HG02588 (cell line): Measurements from ENCODE around the gene ENOX1.

ENCODE experiments used
- ATAC-seq: cut with Tn5 transposase; IDR thresholded peaks from one replicate; pipeline ENCODE4 v1.9.1; 2021; ENCODE audit warnings: mild to moderate bottlenecking, moderate library complexity; ENCODE audit not compliant: unreplicated experiment

The ENOX1 gene

DNA sequence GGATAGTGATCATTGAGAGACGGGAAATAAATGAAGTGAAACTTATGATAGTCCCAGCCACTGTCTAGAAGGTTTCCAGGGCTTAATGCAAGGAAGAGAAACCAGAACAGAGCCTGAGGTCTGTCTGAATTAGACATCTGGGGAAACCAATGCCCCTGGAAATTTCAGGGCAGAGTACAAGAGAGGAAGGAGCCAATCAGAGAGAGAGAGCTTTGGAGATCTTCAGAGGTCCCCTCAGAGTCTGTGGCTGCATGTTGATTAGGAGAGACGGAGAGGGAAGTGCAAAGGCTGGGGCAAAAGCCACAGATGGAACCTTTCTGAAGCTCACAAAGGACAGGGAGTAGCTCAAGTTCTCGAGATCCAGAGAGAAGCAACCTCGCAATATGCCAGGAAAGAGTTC, 385.4 kb downstream of the ENOX1 start:
- ATAC-seq, result peak; percentile 53

DNA sequence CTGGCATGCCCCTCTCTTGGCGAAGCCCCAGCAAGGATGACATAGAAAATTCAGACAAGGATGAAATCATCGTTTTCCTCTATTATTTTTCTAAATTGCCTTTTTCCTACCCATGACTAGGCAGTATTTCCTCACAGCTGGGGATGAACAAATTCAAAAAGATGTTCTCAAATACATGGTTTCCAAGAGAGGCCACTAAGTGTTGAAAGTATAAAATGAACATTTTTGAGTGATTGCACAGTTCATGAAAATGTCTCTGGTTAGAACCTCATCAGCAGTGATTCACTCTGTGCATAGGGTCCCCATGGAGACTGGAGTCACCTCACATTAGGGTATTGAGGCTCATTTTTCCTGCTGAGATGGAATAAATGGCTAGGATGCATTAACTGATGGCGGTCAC, 389.7 kb downstream of the ENOX1 start:
- no peak for ATAC-seq

DNA sequence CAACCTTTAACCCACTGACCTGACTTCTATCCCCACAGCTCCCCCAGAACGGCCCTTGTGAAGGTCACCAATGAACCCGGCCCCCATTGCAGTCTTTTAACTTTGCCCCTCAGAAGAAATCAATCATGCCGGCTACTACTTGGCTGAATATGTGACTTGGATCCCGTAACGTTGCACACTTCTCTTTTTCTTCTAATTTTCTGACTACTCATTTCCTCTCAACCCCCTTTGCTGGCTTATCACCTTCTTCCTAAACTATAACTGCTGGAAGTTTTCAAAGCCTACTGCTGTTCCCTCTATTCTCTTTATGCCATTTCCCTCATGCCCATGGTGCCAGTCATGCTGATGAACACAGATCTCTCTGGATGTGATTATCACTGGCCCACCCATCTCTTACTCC, 395.7 kb downstream of the ENOX1 start:
- ATAC-seq, result peak; percentile 9

DNA sequence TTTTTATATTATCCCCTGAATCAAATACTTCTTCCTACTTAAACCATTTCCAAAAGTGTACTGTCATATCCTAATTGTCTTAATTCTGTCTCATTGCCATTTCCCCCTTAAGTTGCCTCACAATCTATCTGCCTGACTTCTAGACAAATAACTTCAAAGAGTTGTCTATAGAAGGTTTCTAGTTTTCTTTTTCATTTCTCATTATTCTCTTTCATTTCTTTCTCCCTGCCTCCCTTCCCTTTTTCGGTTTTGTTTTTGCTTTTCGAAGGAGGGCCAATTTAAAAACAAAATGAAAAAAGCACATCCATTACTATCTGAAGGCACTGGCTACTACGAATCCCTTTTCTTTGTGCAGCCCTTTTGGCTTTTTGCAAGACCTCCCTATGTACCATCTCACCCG, 396.2 kb downstream of the ENOX1 start:
- ATAC-seq, result peak; percentile 50

DNA sequence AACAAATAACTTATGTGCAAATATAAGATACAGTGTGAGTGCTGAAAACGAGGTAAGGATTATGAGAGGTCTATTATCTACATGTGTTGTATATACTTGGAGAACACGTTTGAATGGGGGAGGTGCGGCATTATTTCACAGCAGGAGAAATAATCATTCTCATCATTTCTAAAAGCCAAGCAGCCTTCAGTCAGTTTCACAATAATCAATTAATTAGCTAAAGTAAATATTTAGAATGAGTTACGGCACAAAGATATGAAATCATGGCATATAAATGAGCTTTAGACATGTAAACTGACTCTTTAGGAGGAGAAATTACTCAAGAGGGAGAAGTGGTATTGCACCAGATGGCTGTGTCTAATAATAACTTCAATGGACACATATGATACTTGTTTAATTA, 396.8 kb downstream of the ENOX1 start:
- no peak for ATAC-seq

DNA sequence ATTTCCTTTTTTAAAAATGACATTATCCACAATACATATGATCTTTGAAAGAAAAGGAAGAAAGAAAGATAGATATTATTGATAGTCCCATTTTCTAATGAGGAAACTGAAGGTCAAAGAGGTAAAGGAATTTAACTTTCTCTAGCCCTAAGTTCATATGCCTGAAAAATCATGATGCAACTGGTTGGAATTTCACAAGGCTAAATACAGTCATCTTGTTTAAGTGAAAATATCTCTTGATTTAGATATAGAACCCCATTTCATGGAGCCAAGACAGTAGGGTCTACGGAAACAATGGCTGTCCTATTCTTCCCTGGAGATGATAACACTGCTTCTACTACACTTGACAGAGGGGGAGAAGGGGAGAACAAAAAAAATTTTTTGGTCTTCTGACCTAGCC, 397.2 kb downstream of the ENOX1 start:
- no peak for ATAC-seq

DNA sequence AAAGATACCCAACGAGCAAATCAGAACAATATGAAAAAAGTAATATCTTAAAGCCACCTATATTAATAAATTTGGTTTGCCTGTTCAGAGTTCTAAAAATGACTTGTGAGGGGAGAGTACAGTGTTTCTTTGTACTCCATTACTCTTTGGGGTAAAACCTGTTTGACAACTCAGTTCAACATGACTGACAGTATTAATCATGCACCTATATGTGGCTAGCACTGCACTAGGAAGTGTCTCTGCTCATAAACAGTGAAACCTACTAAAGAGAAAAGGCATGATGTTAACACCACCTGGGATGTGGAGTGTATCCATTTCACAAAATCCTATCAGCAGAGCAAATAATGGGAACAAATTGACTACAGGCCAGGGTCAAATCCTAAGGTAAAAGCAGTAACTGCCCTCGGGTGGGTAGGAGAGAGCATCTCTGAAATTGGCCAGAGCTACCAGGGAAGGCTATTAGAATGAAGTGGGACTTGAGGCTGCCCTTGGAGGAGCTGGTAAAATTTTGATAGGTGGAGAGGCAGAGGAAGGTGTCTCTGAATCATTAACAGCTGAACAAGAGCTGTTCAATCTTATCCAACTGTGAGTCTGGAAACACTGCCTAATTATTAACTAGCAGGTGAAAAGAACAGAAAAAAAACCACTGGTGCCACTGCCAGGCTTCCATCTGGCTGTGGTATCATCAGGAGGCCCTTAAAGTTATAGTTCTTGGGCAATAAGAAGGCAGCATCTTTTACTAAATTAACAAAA, 398.3 kb downstream of the ENOX1 start:
- peak; percentile 44 for ATAC-seq

DNA sequence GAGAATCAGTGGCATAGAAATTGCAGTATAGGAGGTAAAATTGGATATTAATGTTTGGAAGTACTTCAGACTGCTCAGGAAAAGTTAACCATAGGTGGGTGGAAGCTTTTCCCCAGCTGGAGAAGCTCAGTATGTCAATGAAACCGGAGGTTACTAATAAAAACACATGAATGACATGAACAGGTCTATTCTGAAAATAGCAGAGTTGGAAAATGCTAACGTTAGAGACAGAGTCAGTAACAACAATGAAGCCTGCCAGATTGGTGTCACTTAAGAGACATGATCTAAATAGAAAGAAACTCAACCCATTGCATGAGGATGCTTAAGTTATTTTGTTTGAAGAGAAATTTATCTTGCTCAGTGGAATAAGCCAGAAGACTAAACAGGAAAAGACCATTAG, 398.9 kb downstream of the ENOX1 start:
- no peak for ATAC-seq

DNA sequence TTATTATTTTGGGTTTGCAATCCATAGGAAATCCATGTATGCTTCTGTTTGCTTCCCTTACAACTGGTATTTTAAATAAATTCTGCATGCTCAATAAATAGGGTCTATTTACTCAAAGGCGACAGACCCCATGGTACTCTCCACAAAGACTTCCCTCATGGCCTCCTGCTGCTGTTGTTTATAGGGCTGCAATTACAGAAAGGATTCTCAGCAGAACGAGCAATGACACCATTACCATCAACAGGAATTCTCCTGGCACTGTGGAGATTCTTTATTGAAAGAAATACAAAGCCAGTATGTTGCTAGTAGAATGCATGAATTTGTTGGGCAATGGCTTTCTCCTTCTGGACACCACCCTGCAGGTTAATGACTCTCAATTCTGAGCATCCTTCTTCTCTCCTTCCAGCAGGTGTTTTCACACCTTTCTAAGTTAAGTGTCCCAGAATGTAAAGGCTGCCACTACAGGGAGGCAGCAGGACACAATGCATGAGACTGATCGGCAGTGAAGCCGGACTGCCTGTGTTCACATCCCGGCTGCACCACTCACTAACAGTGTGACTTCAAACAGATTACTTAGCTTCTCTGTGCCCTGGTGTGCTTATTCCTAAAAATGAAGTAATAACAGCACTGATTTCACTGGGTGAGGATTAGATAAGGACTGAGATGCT, 403.1 kb downstream of the ENOX1 start:
- ATAC-seq, result no peak

DNA sequence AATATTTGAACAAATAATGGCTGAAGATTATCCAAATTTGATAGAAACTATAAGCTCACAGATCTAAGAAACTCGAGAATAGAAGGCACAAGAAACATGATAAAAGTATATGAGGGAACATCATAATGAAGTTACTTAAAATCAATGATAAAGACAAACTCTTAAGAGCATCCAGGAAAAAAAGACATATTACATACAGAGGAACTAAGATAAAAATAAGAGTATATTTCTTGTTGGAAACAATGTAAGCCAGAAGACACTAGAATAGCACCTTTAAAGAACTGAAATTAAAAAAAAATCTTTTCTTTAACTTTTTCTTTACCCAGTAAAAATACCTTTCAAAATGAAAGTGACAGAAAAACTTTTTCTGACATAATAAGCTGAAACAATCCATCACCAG, 407.0 kb downstream of the ENOX1 start:
- no peak for ATAC-seq

DNA sequence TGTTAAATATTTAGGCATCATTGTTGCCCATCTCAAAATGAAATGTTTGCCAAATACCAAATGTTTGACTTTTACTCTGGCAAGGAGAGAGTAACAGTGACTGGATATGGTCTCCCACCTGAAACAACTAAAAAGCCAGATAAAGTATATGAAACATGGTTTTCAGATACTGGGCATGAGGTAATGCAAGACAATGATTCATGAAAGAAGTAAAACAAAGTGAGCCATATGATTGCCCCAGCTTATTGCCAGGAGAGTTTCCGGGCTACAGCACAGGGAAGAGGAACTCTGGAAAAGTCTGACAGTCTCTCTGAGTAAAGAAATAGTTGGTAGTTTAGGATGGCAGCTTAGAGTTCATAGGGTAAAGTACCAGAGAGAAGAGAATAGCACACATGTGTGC, 408.8 kb downstream of the ENOX1 start:
- ATAC-seq, result no peak

DNA sequence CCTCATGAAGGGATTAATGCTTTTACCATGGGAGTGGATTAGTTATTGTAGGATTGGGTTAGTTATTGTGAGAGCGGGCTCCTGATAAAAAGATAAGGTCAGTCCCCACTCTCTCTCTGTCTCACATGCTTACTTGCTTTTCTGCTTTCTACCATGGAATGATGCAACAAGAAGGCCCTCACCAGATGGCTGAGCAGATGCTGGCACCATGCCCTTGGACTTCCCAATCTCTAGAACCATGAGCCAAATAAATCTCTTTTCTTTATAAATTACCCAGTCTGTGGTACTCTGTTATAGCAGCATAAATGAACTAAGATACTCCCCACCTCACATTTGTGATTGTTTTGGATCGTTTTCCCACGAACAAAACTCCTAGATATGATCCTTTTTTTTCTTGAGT, 409.6 kb downstream of the ENOX1 start:
- ATAC-seq, result no peak

DNA sequence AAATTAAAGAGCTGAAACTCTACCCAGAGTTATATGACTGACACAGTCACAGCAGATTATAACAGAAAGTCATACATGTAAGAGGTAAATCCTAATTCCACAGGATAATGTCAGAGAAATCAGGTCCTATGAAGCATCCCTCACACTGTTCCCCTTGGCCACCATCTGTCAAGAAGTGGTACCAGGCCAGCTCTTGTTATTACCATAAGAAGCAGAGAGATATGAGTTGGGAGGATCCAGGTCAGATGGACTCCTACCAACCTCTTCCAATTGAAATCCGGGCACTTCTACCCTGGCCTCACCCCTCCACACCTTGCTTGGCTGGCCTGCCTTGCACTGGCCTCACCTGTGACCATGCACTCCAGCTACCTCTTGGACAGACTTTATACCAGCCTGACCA, 410.2 kb downstream of the ENOX1 start:
- no peak for ATAC-seq

DNA sequence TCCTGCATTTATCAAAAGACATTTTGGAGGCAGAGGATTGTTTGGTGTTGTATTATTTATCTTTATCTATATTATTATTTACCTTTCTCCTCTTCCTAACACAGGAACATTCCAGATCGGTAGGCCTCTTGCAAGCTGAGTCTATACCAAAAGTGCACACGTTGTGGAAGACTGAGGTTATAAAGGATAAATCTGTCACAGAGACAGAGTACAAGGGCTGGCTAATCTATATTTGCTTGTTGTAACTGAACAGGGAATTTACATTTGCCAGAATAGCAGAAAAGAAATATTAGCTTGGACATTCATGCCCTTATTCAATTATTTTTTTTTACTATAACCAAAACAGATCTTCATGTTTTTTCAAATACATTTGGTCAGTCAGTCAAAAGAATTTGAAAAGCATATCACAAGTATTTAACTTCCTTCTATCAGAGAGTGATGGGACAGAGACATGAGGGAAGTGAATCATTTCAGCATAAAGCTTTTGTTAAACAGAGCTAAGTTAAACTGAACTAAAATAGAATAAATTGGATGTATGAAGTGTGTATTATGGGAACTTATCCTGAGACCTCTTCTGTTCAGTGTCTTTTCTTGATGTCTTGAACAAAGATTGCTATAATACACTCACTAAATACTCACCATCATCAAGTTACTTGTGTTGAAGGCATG, 410.8 kb downstream of the ENOX1 start:
- no peak for ATAC-seq

DNA sequence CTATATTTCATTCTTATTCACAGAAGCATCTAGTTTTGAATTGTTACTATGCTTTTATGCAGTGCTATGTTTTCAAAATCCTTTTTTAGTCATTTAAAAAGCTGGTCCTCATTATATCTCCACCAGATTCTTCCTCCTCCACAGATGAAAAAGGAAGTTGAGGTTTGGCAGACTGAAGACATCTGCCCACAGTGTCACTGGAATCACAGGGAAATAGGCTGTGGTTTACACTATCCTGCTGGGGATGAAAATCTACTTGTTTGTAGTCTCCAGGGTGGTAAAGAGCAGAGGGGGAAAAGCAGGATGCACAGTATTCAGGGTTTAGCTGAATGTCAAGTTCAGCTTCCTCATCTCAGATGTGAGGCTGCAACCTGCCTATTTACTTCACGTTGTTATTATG, 412.2 kb downstream of the ENOX1 start:
- no peak for ATAC-seq

DNA sequence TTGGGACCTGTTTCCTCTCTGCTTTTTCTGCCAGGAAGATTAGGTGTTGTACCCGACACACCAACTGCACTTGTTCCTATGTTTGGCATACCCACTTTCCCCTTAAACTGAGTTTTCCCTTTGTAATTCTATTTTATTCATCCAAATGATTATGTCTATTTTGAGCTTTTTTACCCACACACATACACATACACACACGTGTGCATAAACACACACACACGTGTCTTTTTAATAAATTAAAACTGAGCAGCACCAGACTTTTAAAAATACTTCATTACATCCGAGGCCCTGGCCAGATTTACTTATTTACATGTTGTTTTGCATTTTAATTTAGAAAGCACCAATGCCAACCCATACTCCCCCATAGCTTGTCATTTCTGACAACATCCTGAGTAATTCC, 413.4 kb downstream of the ENOX1 start:
- no peak for ATAC-seq

DNA sequence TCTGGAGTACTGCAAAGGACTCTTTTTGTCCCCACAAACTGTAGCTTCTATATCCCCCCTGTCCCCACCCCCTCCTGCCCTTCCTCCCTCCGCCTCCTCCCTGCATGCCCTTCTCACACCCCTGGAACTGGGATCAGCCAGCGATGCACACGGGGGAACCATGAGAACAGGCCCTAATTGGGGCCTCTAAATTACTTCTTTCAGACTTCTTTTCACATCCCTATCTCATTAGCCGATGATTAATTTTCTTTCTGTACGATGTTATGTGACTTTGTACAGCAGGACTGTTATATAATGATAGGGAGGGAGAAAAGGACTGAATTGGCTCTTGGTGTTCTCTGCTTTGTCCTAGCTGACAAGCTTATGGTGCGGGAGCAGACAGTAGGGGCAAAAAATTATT, 415.9 kb downstream of the ENOX1 start:
- no peak for ATAC-seq

DNA sequence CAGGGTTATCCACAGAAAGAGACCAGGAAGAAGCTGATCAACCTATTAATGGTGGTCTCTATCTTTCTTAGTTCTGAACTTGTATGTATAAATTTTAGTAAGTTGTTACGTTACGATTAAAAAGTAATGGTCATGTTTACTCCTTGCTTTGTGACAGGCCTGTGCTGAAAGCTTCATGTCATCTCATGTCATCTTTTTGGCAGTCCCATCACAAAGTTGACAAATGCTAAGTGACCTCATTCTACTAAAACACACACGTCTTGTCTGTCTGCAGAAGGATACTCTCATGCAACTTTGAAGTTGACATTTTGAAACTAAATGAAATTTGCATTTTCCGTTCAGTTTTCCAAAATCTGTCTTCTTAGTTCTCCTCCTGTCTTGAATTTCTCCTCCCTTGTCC, 417.5 kb downstream of the ENOX1 start:
- ATAC-seq, result no peak

DNA sequence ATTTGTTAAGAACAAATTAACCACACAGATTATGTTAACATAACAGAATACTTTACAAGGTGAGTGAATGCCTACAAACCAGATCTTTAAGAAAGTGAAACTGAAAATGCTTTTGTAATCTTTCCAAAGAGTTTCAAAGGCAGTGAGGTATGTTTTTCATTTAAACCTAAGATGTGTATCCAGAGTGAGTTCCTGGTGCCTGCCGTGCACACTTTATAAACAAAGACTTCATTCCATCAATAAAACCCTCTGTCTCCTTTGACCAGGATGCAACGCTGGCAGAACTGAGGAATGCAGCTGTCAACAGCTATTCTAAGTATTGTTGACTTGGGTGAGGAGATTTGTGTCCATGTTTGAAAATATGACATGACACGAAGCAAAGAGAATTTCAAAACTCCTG, 418.8 kb downstream of the ENOX1 start:
- ATAC-seq, result no peak

DNA sequence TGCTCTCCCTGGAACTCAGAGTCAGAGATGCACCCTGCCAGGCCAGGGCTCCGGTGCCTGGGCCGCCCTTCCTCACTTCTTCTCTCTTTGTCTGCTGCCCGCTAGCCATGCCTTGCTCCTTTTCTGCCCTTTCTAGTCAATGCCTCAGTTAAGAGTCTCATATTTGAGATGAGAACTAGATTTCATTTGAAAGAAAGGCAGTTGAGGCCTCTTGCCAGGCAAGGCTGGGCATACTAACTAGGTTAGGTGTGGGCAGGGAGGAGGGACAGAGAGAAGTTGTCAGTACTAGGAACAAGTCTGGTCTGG, 421.8 kb downstream of the ENOX1 start:
- no peak for ATAC-seq

DNA sequence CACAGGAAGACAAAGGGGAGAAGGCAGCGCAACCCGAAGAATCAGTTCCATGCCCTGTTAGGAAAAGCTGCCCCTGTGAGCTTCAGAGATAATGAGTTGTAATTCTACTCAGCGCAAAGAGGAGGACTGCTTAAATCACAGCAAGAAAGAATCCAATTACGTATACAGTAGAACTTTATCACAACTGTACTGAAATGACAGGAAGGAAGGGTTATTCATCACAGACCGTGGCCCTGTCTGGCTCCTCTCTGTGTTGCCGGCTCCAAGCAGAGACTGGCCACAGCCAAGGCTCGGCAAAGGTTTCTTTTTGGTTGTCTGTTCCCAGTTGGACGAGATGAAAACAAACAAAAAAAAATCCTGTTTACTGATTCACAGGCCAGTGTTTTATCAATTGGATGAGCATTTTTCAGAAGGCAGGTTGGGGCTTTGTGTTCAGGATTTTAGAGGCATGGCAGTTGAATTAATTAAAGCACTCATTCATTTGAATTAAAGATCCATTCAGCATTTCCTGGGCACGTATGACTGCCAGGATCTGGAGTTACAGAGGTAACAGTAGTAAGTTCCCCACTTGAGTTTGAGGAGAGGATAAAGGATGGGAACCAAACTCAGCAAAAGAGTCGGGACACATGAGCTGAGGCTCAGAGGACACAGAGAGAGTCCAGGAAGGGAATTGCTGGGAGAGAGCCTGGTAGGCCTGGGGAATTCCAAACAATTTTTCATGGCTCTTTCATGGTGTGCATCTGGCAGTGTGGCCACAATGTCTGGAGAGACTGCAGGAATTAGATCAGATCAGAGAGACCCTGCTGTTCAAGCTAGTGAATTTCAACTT, 422.3 kb downstream of the ENOX1 start:
- no peak for ATAC-seq
